DOHH2 (cell line): ENCODE measurements around the gene ZNF74.

Experiments used
- EZH2phosphoT487 ChIP-seq: fragments of 200-600 bp; sonication (generic); IDR thresholded peaks from 2 replicates; pipeline ENCODE4 v1.6.1; 2017; ENCODE audit warnings: borderline replicate concordance, mild to moderate bottlenecking, antibody characterized with exemption, low read length, moderate library complexity, mixed read lengths
- TF ChIP-seq, protein P1 (sequence below): fragments of 200-600 bp; sonication (generic); IDR thresholded peaks from one replicate; pipeline ENCODE4 v1.5.1; 2014; ENCODE audit warnings: antibody characterized with exemption, mild to moderate bottlenecking, low read depth, low read length; ENCODE audit not compliant: poor library complexity, severe bottlenecking

DNA sequence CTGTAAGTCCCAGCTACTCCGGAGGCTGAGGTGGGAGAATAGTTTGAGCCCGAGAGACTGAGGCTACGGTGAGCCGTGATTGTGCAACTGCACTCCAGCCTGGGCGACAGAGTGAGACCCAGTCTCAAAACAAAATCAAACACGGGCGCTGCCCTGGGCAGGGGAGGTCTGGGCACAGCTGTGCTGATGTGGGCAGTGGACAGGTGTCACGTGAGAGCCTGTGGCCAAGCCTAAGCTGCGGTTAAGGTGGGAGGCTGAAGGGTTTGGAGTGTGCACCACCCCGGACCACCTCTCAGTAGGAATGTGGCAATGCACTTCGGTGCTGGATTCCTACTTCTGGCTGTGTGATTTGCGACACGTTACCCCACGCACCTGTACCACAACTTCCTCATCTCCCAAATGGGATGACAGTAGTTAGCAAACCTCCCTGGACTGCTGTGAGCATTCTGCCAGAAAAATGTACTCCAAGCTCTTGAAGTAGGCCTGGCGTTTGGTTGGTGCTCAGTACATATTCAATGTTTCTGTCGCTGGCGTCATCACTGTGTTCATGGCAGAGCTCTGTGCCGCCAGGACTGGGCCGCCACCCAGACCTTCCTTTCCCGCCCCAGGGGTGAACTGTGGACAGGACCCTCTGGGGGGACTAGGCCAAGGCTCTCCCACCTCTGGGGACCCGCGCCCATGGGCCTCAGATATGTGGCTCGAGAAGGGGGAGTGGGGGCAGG, 807 bp upstream of the ZNF74 start:
- TF ChIP-seq, protein P1, sequence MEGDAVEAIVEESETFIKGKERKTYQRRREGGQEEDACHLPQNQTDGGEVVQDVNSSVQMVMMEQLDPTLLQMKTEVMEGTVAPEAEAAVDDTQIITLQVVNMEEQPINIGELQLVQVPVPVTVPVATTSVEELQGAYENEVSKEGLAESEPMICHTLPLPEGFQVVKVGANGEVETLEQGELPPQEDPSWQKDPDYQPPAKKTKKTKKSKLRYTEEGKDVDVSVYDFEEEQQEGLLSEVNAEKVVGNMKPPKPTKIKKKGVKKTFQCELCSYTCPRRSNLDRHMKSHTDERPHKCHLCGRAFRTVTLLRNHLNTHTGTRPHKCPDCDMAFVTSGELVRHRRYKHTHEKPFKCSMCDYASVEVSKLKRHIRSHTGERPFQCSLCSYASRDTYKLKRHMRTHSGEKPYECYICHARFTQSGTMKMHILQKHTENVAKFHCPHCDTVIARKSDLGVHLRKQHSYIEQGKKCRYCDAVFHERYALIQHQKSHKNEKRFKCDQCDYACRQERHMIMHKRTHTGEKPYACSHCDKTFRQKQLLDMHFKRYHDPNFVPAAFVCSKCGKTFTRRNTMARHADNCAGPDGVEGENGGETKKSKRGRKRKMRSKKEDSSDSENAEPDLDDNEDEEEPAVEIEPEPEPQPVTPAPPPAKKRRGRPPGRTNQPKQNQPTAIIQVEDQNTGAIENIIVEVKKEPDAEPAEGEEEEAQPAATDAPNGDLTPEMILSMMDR: no peak
- no peak for TF ChIP-seq EZH2phosphoT487
